Stimulated activated CD4-positive, alpha-beta T cell treated with anti-CD3 and anti-CD28 coated beads, Interleukin-12 subunit alpha, Interleukin-12 subunit beta, amount 100 ng/mL, for 48 hours (primary cell): Measurements from ENCODE around the gene ANXA6.

Experiments
- DNase-seq, 3 donors: peaks; one replicate each; pipeline ENCODE4 v3.0.0-alpha.2; 2020; ENCODE audit warnings: low read depth in 2 of 3, low spot score in 1 of 3

Gene ANXA6

DNA sequence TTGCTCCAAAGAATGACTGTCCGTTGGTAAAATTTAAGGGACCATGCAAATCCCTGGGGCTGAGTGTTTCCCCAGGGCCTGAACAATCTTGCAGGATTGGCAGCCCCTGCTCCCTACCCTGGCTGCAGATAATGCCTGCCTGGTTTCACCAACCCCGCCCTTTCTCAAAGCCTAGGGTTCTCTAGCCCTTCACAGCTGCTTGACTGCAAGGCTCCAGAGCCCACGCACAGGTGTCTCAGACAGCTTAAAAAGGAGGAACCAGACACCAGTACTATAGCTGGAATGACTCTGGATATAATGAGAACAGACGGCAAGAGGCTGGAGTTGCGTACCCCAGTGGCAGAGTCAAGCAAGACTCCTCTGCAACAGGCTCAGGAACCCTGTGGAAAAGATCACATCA lies 51.5 kb downstream of the ANXA6 start:
- DNase-seq = no peak

DNA sequence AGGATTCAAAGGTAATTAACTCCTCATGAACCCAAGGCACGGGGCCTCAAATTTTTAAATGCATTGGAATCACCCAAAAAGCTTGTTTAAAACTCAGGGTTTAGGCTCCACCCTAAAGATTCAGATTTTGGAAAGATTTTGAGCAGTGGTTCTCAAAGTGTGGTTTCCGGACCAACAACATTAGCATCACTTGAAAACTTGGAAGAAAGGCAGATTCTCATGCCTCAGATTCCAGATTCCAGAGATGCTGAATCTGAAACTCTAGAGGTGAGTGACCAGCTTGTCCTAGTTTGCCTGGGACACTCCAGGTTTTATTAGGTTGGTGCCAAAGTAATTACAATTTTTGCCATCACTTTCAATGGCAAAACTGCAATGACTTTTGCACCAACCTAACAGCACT lies 52.0 kb downstream of the ANXA6 start:
- DNase-seq = no peak

DNA sequence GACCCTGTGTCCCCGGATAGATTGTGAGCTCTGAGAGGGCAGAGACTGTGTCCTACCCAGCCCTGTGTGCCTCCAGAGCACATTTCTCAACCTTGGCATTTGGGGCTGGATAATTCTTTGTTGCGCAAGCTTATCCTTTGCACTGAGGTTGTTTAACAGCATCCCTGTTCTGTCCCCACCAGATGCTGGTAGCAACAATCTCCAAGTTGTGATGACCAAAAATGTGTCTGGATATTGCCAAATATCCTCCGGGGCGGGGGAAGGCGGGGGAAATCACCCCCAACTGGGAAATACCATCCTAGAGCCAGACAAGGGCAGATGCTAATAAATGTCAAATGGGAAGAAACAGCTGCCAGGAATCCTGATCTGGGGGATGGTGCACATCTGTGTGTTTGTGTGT lies 52.8 kb downstream of the ANXA6 start:
- no peak for DNase-seq

DNA sequence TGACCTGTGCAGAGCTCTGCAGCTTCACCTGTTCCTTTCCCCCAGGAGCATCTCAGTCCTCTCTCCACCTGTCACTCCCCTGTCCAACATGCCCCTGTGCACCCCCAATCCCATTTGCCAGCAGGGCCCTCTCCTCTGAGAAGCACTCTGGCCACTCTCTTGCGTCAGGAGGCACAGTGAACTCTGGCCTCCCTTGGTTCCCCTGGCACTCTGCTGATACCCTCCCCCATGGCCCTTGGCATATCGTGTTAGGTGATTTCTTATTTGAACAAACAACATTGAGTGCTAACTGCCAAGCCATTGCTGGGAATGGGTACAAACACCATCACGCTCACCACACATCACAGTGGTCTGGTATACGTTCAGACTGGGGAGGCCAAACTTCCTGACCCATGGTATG lies 55.8 kb downstream of the ANXA6 start:
- DNase-seq = no peak

DNA sequence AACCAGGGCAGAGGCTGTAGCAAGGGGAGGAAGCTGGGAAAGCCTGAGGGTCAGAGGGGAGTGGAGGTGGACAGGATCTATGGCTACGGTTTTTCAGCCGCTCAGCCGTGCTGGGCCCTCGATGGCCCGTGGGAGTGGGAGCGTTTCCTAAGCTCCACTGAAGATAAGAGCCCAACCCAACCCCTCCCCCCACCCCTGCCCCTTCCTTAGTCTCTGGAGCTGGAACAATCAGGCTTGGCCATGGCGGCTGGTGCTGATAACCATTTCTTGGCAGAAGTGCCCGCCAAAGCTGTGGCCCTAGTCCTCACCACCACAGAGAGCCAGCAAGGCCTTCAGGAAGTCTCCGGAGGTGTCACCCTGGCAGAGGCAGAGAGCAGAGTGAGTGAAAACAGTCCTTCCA lies 56.4 kb downstream of the ANXA6 start:
- no peak for DNase-seq

DNA sequence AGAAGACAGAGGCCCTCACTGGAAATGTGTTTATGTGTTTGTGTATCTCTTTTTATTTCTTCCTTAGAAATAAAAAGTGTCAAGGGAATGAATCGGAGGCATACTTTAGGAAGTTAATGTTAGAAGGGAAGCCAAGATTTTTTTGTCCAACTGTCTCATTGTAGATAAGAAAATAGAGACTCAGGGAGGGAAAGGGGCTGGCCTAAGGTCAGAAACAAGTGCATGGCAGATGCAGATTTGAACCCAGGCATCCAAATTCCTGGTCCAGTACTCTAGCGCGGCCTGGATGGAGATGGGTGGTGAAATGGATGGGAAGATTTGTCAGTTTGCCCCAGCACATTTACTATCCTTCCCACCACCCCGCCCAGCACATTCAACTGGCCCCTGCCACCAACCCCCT lies 56.9 kb downstream of the ANXA6 start:
- no peak for DNase-seq

DNA sequence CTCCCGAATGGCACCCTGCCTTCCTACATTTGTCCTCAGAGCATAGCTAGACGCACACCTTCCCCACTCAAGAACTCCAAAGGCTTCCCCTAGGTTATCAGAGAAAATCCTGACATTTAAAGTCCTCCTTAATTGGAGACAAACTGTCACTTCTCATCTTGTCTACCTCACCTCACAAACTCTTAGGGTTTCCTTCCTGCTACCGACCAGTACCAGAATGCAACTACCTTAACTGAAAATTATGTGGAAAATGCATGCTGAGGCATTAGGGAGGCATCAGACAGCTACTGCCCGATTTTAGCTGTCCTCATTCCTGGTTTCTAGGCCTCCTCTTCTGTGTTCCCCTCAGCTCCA lies 58.8 kb downstream of the ANXA6 start:
- DNase-seq = no peak

DNA sequence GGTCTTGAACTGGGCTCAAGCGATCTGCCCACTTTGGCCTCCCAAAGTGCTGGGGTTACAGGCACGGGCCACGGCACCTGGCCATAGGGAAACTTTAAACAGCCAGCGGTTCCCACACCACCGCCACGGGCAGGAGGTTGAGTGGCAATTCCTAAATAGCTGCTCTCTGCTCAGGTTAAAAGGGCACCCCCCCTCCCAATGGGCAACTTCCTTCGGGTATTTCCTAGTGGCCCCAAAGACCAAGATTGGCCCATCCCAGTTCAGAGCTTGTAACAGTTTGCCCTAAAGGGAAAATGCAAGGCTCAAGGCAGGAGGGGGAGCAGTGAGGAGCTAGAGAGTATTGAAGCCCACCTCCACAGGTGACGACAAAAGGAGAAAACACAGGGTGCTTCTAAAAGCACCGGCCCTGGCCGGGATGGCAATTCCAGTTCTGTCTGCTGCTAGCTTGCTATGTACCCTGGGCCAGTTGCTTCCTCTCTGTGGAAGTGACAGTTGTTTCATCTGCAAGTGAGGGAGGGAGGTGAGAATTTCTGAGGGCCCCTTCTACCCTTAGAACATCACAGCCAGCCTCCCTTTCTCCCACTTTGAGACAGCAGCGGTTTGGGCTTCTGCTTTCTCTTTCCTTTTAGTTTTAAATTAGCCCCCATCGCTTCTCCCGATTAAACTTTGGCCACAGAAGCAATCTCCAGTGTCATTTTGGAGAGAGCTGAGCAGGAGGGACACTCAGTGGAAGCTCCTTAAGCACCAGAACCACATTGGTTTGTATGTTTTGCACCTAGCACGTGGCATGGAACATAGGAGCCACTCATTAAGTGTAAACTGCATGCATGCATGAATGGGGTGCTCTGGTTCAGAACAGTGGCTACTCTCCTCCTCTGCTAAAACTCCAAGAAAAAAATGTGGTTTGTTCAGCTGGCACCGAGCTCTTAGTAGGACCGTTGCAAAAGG lies 59.5 kb downstream of the ANXA6 start:
- DNase-seq = no peak

DNA sequence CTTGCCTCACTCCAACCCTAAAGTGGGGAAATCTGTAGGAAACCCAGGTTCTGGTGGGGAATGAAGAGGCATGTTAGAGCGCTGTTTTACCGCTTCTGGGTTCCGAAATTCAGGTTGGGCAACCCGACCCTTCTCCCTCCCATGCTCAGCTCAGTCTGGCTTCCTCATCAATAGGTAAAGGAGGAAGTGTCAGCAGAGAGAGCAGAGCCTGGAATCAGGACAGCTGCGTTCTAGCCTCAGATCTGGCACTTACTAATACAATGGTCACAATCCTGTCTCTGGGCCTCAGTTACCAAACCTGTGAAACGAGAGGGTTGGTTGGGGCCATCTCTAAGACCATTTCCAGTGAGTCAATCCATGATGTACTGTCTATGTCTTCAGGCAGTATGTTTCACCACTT lies 60.5 kb downstream of the ANXA6 start:
- DNase-seq = no peak

DNA sequence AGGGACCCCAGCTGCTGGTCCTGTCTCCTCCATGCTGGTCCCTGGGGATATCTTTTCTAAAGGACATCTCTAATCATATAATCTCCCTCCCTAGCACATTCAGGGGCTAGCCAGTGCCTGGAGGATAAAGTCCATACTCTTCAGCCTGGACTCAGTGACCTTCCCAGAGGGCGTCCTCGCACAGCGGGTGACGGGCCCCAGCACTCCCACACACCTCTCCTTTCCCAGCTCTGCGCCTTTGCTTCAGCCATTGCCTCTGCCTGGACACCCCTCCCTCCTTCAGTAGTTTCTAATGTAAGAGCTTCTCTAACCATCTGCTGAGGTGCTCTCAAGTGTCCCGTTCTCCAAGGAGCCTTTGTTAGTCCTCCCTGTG lies 61.6 kb downstream of the ANXA6 start:
- DNase-seq = no peak

DNA sequence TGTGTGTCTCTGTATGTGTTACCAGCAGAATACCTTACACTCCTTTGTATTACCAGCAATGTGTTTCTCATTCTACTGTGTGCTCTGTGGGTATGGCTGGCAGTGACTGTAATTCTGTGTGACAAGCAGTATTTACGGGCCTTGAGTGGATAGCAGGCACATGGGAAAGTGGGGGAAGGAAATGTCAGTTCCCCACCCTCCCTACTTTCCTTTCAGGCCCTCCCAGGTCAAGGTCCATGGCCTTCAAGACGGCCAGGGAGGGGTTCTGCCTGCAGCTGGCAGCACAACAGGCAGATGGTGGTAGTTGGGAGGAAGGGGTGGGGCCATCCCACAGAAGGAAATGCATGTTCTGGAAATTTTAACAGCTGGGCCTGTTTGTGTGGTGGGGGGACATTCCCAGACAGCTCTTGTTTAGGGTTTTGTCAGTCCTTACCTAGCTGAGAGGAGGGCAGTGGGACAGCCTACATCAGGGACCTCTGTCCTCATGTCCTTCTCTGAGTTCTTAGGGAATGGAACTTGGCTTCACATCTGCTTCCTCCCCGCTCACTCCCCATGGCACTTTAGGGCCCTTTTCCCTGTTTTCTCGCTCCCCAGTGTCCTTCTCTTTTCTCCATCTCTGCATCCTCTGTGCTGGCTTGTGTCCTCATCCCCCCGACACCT lies 62.1 kb downstream of the ANXA6 start:
- no peak for DNase-seq

DNA sequence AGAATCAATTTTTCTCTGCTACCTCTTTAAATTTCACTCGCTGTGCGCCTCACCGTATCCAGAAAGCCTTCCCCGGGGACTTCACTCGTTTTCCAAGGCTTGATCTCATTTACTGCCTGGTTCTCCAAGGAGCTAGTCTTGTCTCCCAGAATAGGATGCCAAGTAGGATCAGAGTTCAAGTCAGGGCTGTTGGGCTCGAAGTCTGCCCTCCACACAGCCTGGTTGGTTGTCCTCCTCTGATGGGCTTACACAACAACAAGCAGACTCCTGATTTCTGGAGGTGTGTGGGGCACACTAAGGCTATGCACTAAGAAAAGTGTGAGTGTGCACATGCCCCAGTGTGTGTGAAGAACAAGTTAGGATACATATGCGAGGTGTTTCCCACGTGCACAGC lies 62.7 kb downstream of the ANXA6 start:
- no peak for DNase-seq

DNA sequence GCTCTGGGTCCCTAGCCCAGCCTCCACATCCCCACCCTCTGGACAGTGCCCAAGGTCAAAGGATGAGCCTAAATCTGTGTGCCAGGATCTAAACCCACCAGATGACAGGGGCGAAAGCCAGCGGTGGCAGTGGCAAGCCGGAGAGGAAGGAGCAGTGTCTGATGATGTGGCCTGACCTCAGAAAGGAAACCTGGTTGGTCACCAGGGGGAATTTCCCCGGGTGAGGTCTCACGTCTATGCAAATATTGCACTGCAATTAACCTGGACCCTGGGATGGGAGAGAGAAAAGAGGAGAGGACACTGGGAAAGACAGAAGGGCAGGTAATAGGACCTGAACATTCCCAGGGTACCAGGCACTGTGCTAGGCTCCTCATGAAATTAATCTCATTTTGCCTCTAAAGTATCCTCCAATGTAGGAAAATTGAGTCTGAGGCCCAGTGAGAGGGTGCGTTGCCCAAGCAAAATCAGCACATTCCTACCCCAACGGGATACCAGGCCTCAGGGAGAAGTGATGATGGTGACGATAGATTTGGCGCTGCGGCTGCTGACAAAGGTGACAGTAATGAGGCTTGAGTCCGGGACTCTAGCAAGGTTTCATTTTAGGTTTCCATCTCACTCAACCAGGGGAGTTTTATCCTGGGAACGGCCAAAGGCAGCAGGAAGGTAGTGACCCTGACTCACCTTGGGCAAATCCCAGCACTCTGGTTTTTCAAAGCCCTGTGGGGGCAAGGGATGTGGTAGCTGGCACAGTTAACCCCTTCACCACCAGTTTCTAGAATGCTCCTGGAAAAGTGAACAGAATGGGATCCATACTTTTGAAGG lies 63.3 kb downstream of the ANXA6 start:
- peak; percentile 53 to 67 (median 60) for DNase-seq

DNA sequence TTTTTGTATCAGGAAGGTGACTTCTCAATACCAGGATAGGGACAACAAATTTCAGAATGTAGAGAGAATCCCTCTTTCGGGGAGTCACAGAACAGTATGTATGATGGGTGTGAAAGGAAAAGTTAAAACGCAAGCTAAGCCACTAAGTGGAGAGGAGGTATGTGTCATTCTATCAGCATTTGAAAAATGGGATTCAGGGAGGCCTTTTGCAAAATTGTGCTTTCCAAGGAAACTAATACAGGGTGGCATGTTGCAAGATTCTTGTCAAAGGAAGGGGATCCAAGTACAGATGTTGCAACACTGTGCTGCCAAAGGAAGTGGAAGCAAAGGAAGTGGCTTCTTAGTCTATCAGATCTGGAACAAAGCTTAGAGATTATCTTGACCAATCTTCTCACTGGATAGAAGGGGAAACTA lies 64.1 kb downstream of the ANXA6 start:
- no peak for DNase-seq

DNA sequence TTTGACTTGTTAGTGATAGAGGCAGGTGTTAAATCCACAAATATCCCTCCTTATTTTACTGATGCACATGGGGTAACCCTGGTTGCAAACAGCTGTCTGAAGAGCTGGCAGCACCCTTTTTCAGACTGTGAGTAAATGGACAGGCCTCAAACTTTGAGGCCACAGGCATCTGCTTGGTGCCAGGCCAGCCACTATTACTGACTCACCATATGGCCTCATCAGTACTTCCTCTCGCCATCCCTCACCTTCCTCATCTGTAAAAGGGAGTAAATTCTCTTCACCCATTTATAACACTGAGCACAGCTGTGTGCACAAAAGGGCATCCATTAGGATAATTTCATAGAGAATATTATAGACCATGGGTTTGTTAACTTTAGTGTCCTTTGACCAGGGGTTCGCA lies 64.8 kb downstream of the ANXA6 start:
- DNase-seq = no peak

DNA sequence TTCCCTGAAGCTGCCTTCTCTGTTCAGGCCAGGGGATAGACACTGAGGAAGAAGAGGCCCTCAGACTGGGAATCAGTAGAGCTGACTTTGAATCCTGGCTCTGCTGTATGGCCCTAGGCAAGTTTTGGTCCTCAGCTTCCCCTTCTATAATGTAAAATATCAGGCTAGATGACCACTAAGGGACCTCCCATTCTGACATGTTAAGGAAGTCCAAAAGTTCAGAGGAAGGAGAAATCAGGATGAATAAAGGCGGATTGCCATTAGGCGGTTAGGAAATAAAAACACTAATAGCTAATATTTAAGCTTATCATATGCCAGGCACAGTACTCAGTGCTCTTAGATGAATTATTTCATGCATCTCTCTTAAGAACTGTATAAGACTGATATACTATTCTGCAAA lies 67.9 kb downstream of the ANXA6 start:
- DNase-seq = no peak

DNA sequence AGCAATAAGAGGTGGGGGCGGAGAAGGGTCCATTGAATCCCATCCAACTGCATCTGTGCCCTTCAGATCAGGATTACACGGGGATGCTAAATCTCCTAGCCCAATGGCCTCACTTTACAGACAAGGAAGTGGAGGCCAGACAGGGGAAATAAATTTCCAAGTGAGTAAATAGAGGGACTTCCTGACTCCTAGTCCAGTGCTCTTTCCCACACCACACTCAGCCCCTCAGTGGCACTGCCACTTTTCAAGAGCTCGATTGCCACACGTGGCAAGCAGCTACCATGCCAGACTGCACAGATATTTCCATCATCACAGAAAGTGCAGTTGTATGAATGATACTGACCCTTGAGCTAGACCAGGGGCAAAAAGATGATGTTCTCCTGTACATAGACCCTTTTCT lies 68.6 kb downstream of the ANXA6 start:
- DNase-seq = no peak

DNA sequence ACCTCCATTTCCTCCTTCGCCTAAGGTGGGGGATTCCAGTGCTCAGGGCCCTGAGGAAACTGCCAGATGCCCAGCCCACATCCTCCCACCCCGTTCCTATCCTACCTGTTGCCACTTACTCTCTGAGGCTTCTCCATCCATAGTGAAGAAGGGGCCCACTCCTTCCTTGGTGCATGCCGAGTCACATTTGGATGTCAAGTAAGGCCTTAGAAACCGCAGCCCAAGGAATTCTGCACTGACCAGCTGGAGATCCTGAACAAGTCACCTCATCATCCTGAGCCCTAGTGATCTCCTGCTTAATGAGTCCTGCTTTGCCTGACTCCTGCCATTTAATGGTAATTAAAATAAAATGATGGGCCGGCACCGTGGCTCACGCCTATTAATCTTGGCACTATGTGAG lies 70.1 kb downstream of the ANXA6 start:
- no peak for DNase-seq

DNA sequence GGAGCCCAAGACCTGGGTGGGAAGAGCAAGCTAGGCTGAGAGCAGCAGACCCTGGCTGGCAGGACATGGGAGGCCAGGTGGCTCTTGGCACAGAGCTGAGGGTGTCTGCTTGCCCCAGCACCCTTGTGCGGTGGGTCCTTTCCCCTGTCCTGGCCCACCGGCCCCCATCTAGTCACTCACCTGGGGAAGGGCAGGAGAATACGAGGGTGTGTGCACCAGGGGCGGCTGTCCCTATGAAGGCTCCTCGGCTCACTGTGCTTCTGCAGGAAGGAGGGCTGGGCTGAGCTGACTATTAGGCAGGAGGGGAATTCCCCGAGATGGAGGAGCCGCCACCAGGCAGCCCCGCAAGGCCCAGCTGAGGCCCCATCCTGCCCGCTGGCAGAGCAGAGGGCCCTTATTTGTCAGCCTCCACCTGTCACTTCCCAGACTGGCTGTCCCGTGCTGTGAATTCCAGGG lies 70.6 kb downstream of the ANXA6 start:
- peak in 1 of 3 donors; percentile 70 for DNase-seq

DNA sequence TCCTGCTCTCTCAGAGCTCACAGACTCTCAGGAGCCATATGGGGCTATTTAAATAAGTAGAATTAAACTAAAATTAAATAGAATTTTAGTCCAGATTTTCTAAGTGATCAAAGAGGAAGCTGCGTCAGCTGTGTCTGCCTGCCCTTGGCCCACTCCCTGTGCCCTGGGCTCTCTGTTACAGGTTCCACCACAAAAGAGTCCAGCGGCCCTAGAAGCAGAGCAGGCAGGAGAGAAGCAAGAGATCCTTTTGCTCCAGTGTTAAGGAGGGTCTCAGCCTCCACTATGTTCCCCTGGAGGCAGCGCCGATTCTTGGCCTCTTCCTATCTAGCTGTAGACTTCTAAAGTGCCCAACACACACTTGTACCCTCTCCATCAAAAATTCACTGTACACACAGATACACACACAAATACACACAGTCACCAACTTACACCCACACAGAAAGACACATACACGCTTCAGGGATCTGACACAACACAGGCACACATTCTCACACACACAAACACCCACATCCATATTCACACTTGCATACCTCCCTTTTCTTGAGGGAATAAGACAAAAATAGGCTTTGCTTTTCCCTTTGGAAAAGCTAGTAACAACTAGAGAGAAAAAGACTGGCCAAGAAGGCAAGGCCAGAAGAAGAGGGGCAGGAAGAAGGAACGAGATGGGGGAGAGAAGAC lies 71.2 kb downstream of the ANXA6 start:
- DNase-seq = no peak

DNA sequence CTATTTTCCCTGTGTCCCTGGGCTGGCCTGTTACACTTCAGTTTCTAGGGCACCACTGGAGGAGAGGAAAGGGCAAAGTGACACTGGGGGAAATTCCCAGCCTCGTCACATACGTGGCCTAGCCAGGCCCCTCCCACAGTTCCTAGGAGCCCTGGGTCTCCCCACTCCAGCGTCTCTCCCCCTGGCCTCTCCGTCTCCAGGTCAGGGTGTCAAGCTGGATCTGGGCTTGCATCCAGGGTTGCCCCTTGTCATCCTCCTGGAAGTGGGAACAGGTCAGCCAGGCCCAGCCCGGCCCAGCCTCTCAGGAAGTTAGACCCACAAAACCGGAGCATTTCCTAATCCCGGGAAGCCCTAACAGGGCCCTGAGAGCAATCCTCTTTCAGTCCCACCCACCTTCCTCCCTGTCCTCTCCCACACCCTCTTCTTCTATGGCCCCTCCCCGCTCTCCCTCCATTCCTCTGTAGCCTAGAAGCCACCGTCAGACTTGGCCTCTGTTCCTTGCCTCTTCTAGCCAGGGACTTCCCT lies 72.0 kb downstream of the ANXA6 start:
- no peak for DNase-seq
